Muscle of leg (tissue), 11 donors: Measurements from ENCODE around the gene TMPRSS2. TPM values are rescaled to one million over a fixed set of nuclear protein-coding genes. Genes with fewer than 3 reads are reported as not detected.

Source experiments
- DNase-seq: peaks from one replicate; pipeline ENCODE4 v3.0.0; 2013
- H3K27ac ChIP-seq: one replicate; pipeline ENCODE4 v1.5.1; 2013; ENCODE audit warnings: mild to moderate bottlenecking, low read length, control low read depth
- H3K27me3 ChIP-seq: one replicate; pipeline ENCODE4 v1.6.1; 2013; ENCODE audit warnings: low read length; ENCODE audit not compliant: control insufficient read depth, insufficient read depth
- H3K36me3 ChIP-seq: one replicate; pipeline ENCODE4 v1.6.1; 2013; ENCODE audit warnings: low read length; ENCODE audit not compliant: control insufficient read depth, insufficient read depth
- H3K4me1 ChIP-seq: one replicate; pipeline ENCODE4 v1.6.1; 2013; ENCODE audit warnings: low read length; ENCODE audit not compliant: control insufficient read depth, insufficient read depth
- H3K4me3 ChIP-seq: one replicate; pipeline ENCODE4 v1.5.1; 2013; ENCODE audit warnings: low read length, control low read depth
- H3K9me3 ChIP-seq: replicated peaks from 2 replicates; pipeline ENCODE4 v1.6.1; 2013; ENCODE audit warnings: low read depth, low read length; ENCODE audit not compliant: control insufficient read depth
- WGBS: methylation state at CpG from one replicate; pipeline ENCODE4 v1.1.5; 2013; ENCODE audit warnings: missing lambda C conversion rate; ENCODE audit not compliant: insufficient coverage; 5-methylcytosine and 5-hydroxymethylcytosine counted together
- polyA plus RNA-seq, 8 donors: library from polyadenylated mRNA; unstranded; fragments of 120-200 nt; gene quantifications; one replicate each; pipeline versions ENCODE4 v1.2.1 to v1.2.3, GENCODE V29; 2013; ENCODE audit warnings: inconsistent platforms in 1 of 8, low replicate concordance in 1 of 8; ENCODE audit not compliant: insufficient read length in 8 of 8, insufficient read depth in 1 of 8
- total RNA-seq: library from RNA; stranded (reverse); fragments of 120-200 nt; gene quantifications from one replicate; pipeline ENCODE4 v1.2.4, GENCODE V29; 2013

Gene TMPRSS2
- total and polyA plus RNA-seq, 9 donors, result 0.07 to 8.7 (median 0.56) TPM; not detected in 4

- WGBS, result 60% methylated on average over 3 of the region's 9 CpGs
- DNase-seq, result no peak
- no peaks in the 10 kb centered on the region for H3K9me3 ChIP-seq
- no peaks in the 10 kb centered on the region for H3K36me3 ChIP-seq
- H3K4me1 ChIP-seq, result no peaks in the 10 kb centered on the region
- peaks cover 47% of the 10 kb centered on the region for H3K27me3 ChIP-seq
- H3K4me3 ChIP-seq, result no peak overlapping the region
- H3K27ac ChIP-seq, result no peak overlapping the region
These were observed 7.0 kb downstream of the TMPRSS2 start for GRCh38 chr21:41500931-41501381.

- 83% methylated on average over 2 of the region's 6 CpGs for WGBS
- H3K9me3 ChIP-seq, result no peaks in the 10 kb centered on the region
- no peak overlapping the region for H3K27ac ChIP-seq
- H3K27me3 ChIP-seq, result peaks cover 44% of the 10 kb centered on the region
- DNase-seq, result no peak
- no peak overlapping the region for H3K4me3 ChIP-seq
- no peaks in the 10 kb centered on the region for H3K36me3 ChIP-seq
- H3K4me1 ChIP-seq, result no peaks in the 10 kb centered on the region
These were observed 7.6 kb downstream of the TMPRSS2 start for GRCh38 chr21:41500363-41500762.

- Histone ChIP-seq H3K27ac (no peak overlapping the region), H3K4me1 (no peaks in the 10 kb centered on the region), H3K4me3 (no peak overlapping the region), H3K9me3 (no peaks in the 10 kb centered on the region), H3K36me3 (no peaks in the 10 kb centered on the region), H3K27me3 (peaks cover 42% of the 10 kb centered on the region)
- WGBS, result 79% methylated on average over 1 of the region's 2 CpGs
- no peak for DNase-seq
These were observed 8.0 kb downstream of the TMPRSS2 start for GRCh38 chr21:41499920-41500319.

GRCh38 chr21:41497788-41498187 is 10.2 kb downstream of the TMPRSS2 start:
- 46% methylated on average over 2 of the region's 8 CpGs for WGBS
- DNase-seq, result no peak
- H3K4me3 ChIP-seq, result no peak overlapping the region
- H3K27me3 ChIP-seq, result peaks cover 26% of the 10 kb centered on the region
- no peaks in the 10 kb centered on the region for H3K36me3 ChIP-seq
- H3K9me3 ChIP-seq, result no peaks in the 10 kb centered on the region
- H3K27ac ChIP-seq, result no peak overlapping the region
- H3K4me1 ChIP-seq, result no peaks in the 10 kb centered on the region

GRCh38 chr21:41497008-41497407 is 10.9 kb downstream of the TMPRSS2 start:
- Histone ChIP-seq H3K36me3 (no peaks in the 10 kb centered on the region), H3K27ac (no peak overlapping the region), H3K27me3 (peaks cover 23% of the 10 kb centered on the region), H3K9me3 (no peaks in the 10 kb centered on the region), H3K4me3 (no peak overlapping the region), H3K4me1 (no peaks in the 10 kb centered on the region)
- DNase-seq, result no peak
- WGBS, result 90% methylated on average over 4 of the region's 6 CpGs

- Histone ChIP-seq H3K36me3 (no peaks in the 10 kb centered on the region), H3K9me3 (no peaks in the 10 kb centered on the region), H3K27ac (no peak overlapping the region), H3K4me1 (no peaks in the 10 kb centered on the region), H3K27me3 (peaks cover 8% of the 10 kb centered on the region), H3K4me3 (no peak overlapping the region)
- DNase-seq, result no peak
- WGBS, result 84% methylated on average over 6 of the region's 16 CpGs
These were observed 13.7 kb downstream of the TMPRSS2 start for GRCh38 chr21:41494242-41494641.

- no peaks in the 10 kb centered on the region for H3K9me3 ChIP-seq
- H3K4me1 ChIP-seq, result peaks cover 2% of the 10 kb centered on the region
- 79% methylated on average over 2 of the region's 6 CpGs for WGBS
- H3K27me3 ChIP-seq, result peaks cover 3% of the 10 kb centered on the region
- DNase-seq, result no peak
- H3K4me3 ChIP-seq, result no peak overlapping the region
- H3K27ac ChIP-seq, result no peak overlapping the region
- no peaks in the 10 kb centered on the region for H3K36me3 ChIP-seq
These were observed 16.5 kb downstream of the TMPRSS2 start for GRCh38 chr21:41491412-41491811.

- Histone ChIP-seq H3K27ac (no peak overlapping the region), H3K9me3 (no peaks in the 10 kb centered on the region), H3K4me3 (no peak overlapping the region), H3K4me1 (peaks cover 2% of the 10 kb centered on the region), H3K27me3 (no peaks in the 10 kb centered on the region), H3K36me3 (no peaks in the 10 kb centered on the region)
- 79% methylated on average over 3 of the region's 4 CpGs for WGBS
- no peak for DNase-seq
These were observed 17.6 kb downstream of the TMPRSS2 start for GRCh38 chr21:41490330-41490729.

GRCh38 chr21:41489329-41489728 is 18.6 kb downstream of the TMPRSS2 start:
- WGBS, result 13% methylated on average over 2 of the region's 7 CpGs
- Histone ChIP-seq H3K4me1 (peaks cover 2% of the 10 kb centered on the region), H3K36me3 (no peaks in the 10 kb centered on the region), H3K9me3 (no peaks in the 10 kb centered on the region), H3K27ac (no peak overlapping the region), H3K4me3 (no peak overlapping the region), H3K27me3 (no peaks in the 10 kb centered on the region)
- DNase-seq, result no peak

GRCh38 chr21:41488080-41488479 is 19.9 kb downstream of the TMPRSS2 start:
- peaks cover 2% of the 10 kb centered on the region for H3K4me1 ChIP-seq
- H3K36me3 ChIP-seq, result no peaks in the 10 kb centered on the region
- H3K4me3 ChIP-seq, result no peak overlapping the region
- no peaks in the 10 kb centered on the region for H3K9me3 ChIP-seq
- 83% methylated on average over 14 of the region's 14 CpGs for WGBS
- no peaks in the 10 kb centered on the region for H3K27me3 ChIP-seq
- no peak for DNase-seq
- no peak overlapping the region for H3K27ac ChIP-seq

- Histone ChIP-seq H3K9me3 (no peaks in the 10 kb centered on the region), H3K4me1 (peaks cover 2% of the 10 kb centered on the region), H3K36me3 (no peaks in the 10 kb centered on the region), H3K27ac (no peak overlapping the region), H3K4me3 (no peak overlapping the region), H3K27me3 (no peaks in the 10 kb centered on the region)
- DNase-seq, result no peak
- no CpG with 5 or more reads among the region's 6 CpGs for WGBS
These were observed 20.9 kb downstream of the TMPRSS2 start for GRCh38 chr21:41487082-41487481.
